ENCODE measurements around the gene PARVG.

PARVG gene

GRCh38 chr22:44225812-44226211, 45.1 kb downstream of the PARVG start (continued):
- TF ChIP-seq ZNF26 (tag by site-specific recombination; IDR thresholded peaks at IDR 0.05), result no peak
- no peak for TF ChIP-seq ZNF837 (tag by site-specific recombination; IDR thresholded peaks at IDR 0.05)

GRCh38 chr22:44229331-44229730, 48.6 kb downstream of the PARVG start:
- ChIA-PET POLR2A (no interaction called here), CTCF (no interaction called here)

DNA sequence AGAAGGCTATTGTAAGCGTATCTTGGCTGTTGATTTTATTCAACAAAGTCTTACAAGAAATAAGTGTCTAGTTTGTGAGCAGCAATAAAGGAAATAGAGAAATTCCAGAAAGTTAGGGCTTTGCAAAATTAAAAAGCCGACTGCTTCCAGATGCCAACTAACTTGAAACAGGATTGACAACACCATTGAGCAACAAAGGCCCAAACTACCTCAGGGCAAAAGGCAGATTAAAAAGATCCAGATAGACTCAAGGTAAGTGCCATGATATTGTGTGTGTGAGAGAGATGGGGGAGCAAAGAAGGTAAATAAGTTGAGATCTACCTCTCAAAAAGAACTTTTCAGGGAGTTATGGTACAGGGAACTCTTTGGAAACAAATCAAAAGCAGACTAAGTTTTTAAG, 49.1 kb downstream of the PARVG start:
- ChIA-PET CTCF (interaction anchor here (0.6 kb wide), 2 partner anchors 90 to 460 kb away, joined by 4 to 5 read pairs; no protein-coding TSS in a partner anchor), POLR2A (no interaction called here)
- TF ChIP-seq ZNF148 (tag by site-specific recombination; IDR thresholded peaks at IDR 0.05; ENCODE audit: borderline replicate concordance), result no peak
- TF ChIP-seq, protein P1, sequence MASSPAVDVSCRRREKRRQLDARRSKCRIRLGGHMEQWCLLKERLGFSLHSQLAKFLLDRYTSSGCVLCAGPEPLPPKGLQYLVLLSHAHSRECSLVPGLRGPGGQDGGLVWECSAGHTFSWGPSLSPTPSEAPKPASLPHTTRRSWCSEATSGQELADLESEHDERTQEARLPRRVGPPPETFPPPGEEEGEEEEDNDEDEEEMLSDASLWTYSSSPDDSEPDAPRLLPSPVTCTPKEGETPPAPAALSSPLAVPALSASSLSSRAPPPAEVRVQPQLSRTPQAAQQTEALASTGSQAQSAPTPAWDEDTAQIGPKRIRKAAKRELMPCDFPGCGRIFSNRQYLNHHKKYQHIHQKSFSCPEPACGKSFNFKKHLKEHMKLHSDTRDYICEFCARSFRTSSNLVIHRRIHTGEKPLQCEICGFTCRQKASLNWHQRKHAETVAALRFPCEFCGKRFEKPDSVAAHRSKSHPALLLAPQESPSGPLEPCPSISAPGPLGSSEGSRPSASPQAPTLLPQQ (tag by site-specific recombination; IDR thresholded peaks at IDR 0.05), result no peak
- no peak for TF ChIP-seq GFI1B (tag by site-specific recombination; IDR thresholded peaks at IDR 0.05)
- TF ChIP-seq ZNF2 (tag by site-specific recombination; IDR thresholded peaks at IDR 0.05), result no peak
- no peak for TF ChIP-seq ZNF776 (tag by site-specific recombination; IDR thresholded peaks at IDR 0.05; ENCODE audit: borderline replicate concordance)
- no peak for TF ChIP-seq ZNF404 (tag by site-specific recombination; IDR thresholded peaks at IDR 0.05)
- TF ChIP-seq, protein P2, sequence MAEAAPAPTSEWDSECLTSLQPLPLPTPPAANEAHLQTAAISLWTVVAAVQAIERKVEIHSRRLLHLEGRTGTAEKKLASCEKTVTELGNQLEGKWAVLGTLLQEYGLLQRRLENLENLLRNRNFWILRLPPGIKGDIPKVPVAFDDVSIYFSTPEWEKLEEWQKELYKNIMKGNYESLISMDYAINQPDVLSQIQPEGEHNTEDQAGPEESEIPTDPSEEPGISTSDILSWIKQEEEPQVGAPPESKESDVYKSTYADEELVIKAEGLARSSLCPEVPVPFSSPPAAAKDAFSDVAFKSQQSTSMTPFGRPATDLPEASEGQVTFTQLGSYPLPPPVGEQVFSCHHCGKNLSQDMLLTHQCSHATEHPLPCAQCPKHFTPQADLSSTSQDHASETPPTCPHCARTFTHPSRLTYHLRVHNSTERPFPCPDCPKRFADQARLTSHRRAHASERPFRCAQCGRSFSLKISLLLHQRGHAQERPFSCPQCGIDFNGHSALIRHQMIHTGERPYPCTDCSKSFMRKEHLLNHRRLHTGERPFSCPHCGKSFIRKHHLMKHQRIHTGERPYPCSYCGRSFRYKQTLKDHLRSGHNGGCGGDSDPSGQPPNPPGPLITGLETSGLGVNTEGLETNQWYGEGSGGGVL (tag by site-specific recombination; IDR thresholded peaks at IDR 0.05), result no peak
- TF ChIP-seq ZNF660 (tag by site-specific recombination; IDR thresholded peaks at IDR 0.05), result no peak
- no peak for TF ChIP-seq YY1 (tag by site-specific recombination; IDR thresholded peaks at IDR 0.05)
- no peak for TF ChIP-seq HOXC10 (CRISPR knock-in tag; IDR thresholded peaks at IDR 0.05)
- Histone ChIP-seq H3K9me3 (ENCODE audit: control insufficient read depth, insufficient read depth, low read depth, low read length) (no peaks in the 10 kb centered on the region), H3K4me1 (ENCODE audit: control insufficient read depth, insufficient read depth, low read length) (no peaks in the 10 kb centered on the region), H3K36me3 (ENCODE audit: control insufficient read depth in 2 of 2, insufficient read depth in 1 of 2, low read length in 2 of 2) (no peaks in the 10 kb centered on the region), H3K4me3 (ENCODE audit: low read depth, low read length) (no peak overlapping the region), H3K27ac (ENCODE audit: extremely low read depth, low read depth, low read length) (no peak overlapping the region)

More at GRCh38 chr22:44229331-44229730, 48.6 kb downstream of the PARVG start:
- Histone ChIP-seq H3K36me3 (ENCODE audit: control insufficient read depth in 2 of 2, insufficient read depth in 1 of 2, low read length in 2 of 2) (no peaks in the 10 kb centered on the region), H3K9me3 (ENCODE audit: control insufficient read depth, insufficient read depth, low read depth, low read length) (no peaks in the 10 kb centered on the region), H3K4me1 (ENCODE audit: control insufficient read depth, insufficient read depth, low read length) (no peaks in the 10 kb centered on the region), H3K4me3 (ENCODE audit: low read depth, low read length) (no peak overlapping the region), H3K27ac (ENCODE audit: extremely low read depth, low read depth, low read length) (no peak overlapping the region)
- TF ChIP-seq ZNF366 (tag by site-specific recombination; conservative IDR thresholded peaks at IDR 0.05), result no peak
- TF ChIP-seq ZFHX2 (tag by site-specific recombination; conservative IDR thresholded peaks at IDR 0.05), result no peak
